ENCODE results near the gene SEMA6B. TPM values are rescaled to one million over a fixed set of nuclear protein-coding genes. Genes with fewer than 3 reads are reported as not detected.

The SEMA6B gene
- total and polyA plus RNA-seq, 3 donors from 2014 or later = 3.5 to 5.0 (median 4.2) TPM

DNA sequence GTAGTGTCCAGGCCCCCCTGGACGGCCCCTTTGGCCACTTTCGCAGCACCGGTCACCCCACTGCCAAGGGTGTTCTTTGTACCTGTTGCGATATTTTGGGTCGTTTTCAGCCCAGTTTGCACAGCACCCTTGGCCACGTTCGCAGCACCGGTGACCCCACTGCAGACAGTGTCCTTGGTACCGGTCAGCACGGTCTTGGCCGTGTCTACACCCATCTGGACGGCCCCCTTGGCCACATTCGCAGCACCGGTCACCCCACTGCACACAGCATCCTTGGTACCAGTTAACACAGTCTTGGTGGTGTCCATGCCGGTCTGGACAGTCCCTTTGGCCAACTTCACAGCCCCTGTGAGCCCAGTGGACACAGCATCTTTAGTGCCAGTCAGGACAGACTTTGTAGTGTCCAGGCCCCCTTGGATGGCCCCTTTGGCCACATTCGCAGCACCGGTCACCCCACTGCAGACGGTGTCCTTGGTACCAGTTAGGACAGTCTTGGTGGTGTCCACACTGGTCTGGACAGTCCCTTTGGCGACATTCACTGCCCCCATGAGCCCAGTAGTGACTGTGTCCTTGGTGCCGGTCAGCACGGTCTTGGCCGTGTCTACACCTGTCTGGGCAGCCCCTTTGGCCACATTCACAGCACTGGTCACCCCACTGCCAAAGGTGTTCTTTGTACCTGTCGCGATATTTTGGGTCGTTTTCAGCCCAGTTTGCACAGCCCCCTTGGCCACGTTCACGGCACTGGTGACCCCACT is 48.0 kb downstream of the SEMA6B start:
- Histone ChIP-seq H3K27me3 (no peaks in the 10 kb centered on the region), H3K27ac (no peak overlapping the region), H3K36me3 (ENCODE audit: low read depth, missing control alignments) (no peaks in the 10 kb centered on the region), H3K9me3 (no peaks in the 10 kb centered on the region), H3K4me1 (peaks cover 7% of the 10 kb centered on the region), H3K4me3 (no peak overlapping the region)
- WGBS, 2 donors = 85 to 90% methylated on average over 25 to 27 of the region's 27 CpGs
- DNase-seq = no peak
- TF ChIP-seq, protein P1, sequence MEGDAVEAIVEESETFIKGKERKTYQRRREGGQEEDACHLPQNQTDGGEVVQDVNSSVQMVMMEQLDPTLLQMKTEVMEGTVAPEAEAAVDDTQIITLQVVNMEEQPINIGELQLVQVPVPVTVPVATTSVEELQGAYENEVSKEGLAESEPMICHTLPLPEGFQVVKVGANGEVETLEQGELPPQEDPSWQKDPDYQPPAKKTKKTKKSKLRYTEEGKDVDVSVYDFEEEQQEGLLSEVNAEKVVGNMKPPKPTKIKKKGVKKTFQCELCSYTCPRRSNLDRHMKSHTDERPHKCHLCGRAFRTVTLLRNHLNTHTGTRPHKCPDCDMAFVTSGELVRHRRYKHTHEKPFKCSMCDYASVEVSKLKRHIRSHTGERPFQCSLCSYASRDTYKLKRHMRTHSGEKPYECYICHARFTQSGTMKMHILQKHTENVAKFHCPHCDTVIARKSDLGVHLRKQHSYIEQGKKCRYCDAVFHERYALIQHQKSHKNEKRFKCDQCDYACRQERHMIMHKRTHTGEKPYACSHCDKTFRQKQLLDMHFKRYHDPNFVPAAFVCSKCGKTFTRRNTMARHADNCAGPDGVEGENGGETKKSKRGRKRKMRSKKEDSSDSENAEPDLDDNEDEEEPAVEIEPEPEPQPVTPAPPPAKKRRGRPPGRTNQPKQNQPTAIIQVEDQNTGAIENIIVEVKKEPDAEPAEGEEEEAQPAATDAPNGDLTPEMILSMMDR (IDR thresholded peaks at IDR 0.05) = no peak
- TF ChIP-seq POLR2A (IDR thresholded peaks at IDR 0.05) = no peak
- intact Hi-C loops (cut with DNase I; ENCODE audit: low total_unique reads) = no loop called here

DNA sequence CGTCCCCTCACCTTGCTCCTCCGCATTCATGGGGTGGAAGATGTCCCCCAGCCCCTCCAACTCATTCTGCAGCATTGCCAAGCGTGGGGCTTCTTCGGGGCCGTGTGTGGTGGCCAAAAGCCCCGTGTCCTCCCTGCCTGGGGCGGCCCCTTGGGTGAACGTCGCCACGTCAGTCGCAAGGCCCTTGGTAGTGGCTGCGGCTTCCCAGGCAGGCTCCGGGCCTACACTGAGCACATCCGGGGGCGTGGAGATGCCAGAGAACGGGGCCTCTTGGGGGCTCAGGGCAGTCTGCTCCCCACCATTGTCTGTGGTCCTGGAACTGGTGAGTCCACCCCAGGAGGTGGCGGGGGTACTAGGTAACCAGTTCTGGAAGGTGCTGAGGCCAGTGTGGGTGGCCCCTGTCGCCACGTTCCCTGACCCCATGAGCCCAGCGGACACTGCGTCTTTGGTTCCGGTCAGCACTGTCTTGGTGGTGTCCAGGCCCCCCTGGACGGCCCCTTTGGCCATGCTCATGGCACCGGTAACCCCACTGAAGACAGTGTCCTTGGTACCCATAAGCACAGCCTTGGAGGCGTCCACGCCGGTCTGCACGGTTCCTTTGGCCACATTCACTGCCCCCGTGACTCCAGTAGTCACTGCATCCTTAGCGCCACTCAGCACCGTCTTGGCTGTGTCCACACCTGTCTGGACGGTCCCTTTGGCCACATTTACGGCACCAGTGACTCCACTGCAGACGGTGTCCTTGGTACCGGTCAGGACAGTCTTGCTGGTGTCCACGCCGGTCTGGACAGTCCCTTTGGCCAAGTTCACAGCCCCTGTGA is 48.8 kb downstream of the SEMA6B start:
- no peak for TF ChIP-seq POLR2A (IDR thresholded peaks at IDR 0.05)
- TF ChIP-seq, protein P1 (IDR thresholded peaks at IDR 0.05) = no peak

DNA sequence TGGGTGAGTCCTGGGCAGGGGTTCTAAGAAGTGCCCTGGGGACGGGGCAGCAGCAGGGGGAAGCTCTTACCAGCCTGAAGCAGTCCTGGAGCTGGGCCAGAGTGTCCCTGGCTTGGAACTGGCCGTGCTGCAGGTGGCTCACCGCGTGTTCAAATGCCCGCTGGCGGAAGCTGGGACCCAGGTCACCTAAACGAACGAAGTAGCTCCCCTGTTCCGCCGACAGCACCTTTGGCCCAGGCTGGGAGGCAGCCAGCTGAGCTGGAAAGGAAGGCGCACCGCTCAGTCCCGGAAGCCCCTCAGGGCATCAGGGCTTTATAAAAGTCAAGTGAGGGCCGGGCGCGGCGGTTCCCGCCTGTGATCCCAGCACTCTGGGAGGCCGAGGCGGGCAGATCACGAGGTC is 50.8 kb downstream of the SEMA6B start:
- 90% methylated on average over 11 to 21 of the region's 21 CpGs for WGBS, 2 donors
- no peaks in the 10 kb centered on the region for H3K27me3 ChIP-seq
- TF ChIP-seq, protein P1 (IDR thresholded peaks at IDR 0.05) = no peak
- no peak for TF ChIP-seq POLR2A (IDR thresholded peaks at IDR 0.05)
- H3K4me3 ChIP-seq = no peak overlapping the region
- H3K4me1 ChIP-seq = peaks cover 17% of the 10 kb centered on the region
- no peak overlapping the region for H3K27ac ChIP-seq
- intact Hi-C loops (cut with DNase I; ENCODE audit: low total_unique reads) = no loop called here
- DNase-seq = no peak
- no peaks in the 10 kb centered on the region for H3K9me3 ChIP-seq
- H3K36me3 ChIP-seq (ENCODE audit: low read depth, missing control alignments) = no peaks in the 10 kb centered on the region

More for the DNA sequence above, 48.8 kb downstream of the SEMA6B start:
- Histone ChIP-seq H3K36me3 (ENCODE audit: low read depth, missing control alignments) (no peaks in the 10 kb centered on the region), H3K4me3 (no peak overlapping the region), H3K27me3 (no peaks in the 10 kb centered on the region), H3K27ac (no peak overlapping the region), H3K4me1 (peaks cover 7% of the 10 kb centered on the region), H3K9me3 (no peaks in the 10 kb centered on the region)
- DNase-seq = no peak
- intact Hi-C loops (cut with DNase I; ENCODE audit: low total_unique reads) = no loop called here
- WGBS, 2 donors = 85 to 90% methylated on average over 13 to 37 of the region's 37 CpGs

GRCh38 chr19:4507804-4508203 is 51.7 kb downstream of the SEMA6B start:
- Histone ChIP-seq H3K9me3 (no peaks in the 10 kb centered on the region), H3K4me1 (peaks cover 21% of the 10 kb centered on the region), H3K4me3 (no peak overlapping the region), H3K36me3 (ENCODE audit: low read depth, missing control alignments) (no peaks in the 10 kb centered on the region), H3K27me3 (no peaks in the 10 kb centered on the region), H3K27ac (no peak overlapping the region)
- no peak for DNase-seq
- TF ChIP-seq, protein P1 (IDR thresholded peaks at IDR 0.05) = no peak
- TF ChIP-seq POLR2A (IDR thresholded peaks at IDR 0.05) = no peak
- WGBS, 2 donors = 68 to 84% methylated on average over 7 to 17 of the region's 17 CpGs
- intact Hi-C loops (cut with DNase I; ENCODE audit: low total_unique reads) = no loop called here
